ENCODE measurements around the gene ST6GALNAC3. TPM values are rescaled to one million over a fixed set of nuclear protein-coding genes. Genes with fewer than 3 reads are reported as not detected.

ST6GALNAC3 gene
- total RNA-seq, 6 experiments from 2014 or later = 1.00 to 1.7 (median 1.2) TPM

DNA sequence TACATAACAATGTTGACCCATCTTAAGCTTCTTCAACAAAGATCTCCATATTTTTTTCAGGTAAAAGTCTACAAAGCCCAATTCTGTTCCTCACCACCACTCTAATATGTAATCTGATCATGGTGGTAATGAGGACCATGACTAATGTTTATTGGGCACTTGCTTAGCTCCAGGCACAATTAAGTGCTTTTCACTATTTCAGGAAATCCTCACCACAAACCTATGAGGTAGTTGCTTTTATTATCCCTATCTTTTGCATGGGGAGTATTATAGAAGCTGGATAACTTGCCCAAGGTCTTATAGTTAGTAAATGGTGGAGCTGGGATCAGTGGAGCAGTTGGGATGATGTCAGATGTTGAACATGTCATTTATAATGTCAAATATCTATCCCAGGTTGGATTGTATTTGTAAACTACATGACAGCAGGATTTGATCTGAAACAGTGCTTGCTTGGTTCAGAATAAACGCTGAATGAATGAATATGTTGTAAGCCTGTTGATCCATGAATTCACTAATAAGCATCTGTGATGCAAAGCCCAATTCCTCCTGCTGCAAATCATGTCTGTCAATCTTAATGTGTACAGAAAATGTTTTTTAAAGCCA lies 509.4 kb downstream of the ST6GALNAC3 start:
- TF ChIP-seq, protein P1, sequence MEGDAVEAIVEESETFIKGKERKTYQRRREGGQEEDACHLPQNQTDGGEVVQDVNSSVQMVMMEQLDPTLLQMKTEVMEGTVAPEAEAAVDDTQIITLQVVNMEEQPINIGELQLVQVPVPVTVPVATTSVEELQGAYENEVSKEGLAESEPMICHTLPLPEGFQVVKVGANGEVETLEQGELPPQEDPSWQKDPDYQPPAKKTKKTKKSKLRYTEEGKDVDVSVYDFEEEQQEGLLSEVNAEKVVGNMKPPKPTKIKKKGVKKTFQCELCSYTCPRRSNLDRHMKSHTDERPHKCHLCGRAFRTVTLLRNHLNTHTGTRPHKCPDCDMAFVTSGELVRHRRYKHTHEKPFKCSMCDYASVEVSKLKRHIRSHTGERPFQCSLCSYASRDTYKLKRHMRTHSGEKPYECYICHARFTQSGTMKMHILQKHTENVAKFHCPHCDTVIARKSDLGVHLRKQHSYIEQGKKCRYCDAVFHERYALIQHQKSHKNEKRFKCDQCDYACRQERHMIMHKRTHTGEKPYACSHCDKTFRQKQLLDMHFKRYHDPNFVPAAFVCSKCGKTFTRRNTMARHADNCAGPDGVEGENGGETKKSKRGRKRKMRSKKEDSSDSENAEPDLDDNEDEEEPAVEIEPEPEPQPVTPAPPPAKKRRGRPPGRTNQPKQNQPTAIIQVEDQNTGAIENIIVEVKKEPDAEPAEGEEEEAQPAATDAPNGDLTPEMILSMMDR (IDR thresholded peaks at IDR 0.05) = no peak
- no peaks in the 10 kb centered on the region for H3K27me3 Mint-ChIP-seq (ENCODE audit: insufficient read depth)
- no peak for DNase-seq
- H3K4me1 Mint-ChIP-seq (ENCODE audit: low read depth) = no peaks in the 10 kb centered on the region
- H3K4me3 Mint-ChIP-seq = no peak overlapping the region
- H3K27ac Mint-ChIP-seq = no peak overlapping the region
- H3K9me3 Mint-ChIP-seq = peaks cover 13% of the 10 kb centered on the region
- no peaks in the 10 kb centered on the region for H3K36me3 Mint-ChIP-seq (ENCODE audit: low read depth)

- Mint-ChIP-seq H3K27ac (no peak overlapping the region), H3K27me3 (ENCODE audit: insufficient read depth) (no peaks in the 10 kb centered on the region), H3K4me1 (ENCODE audit: low read depth) (no peaks in the 10 kb centered on the region), H3K36me3 (ENCODE audit: low read depth) (no peaks in the 10 kb centered on the region), H3K4me3 (no peak overlapping the region), H3K9me3 (peaks cover 23% of the 10 kb centered on the region)
- no peak for DNase-seq
- TF ChIP-seq, protein P1 (IDR thresholded peaks at IDR 0.05) = no peak
Measured at GRCh38 chr1:76585980-76586674, 511.6 kb downstream of the ST6GALNAC3 start.

DNA sequence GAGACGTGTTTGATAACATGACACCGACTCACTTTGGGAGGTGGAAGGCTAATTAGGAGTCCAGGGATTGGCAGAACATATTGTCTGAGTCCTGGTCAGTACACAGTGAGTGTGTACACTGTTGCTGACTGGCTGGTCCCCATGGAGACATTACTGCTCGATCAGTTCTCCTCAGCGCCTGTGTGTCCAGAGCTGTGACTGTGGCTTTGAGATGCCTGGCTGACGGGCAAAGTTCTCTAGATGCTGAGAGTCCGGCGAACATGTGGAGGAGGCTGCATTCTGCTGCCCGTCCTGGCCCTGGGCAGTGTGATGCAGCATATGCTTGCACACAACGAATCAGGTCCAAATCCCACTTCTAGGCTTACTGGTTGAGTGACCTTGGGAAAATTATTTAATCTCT lies 512.7 kb downstream of the ST6GALNAC3 start:
- DNase-seq = no peak
- H3K9me3 Mint-ChIP-seq = peaks cover 27% of the 10 kb centered on the region
- no peaks in the 10 kb centered on the region for H3K27me3 Mint-ChIP-seq (ENCODE audit: insufficient read depth)
- no peak overlapping the region for H3K27ac Mint-ChIP-seq
- TF ChIP-seq, protein P1 (IDR thresholded peaks at IDR 0.05) = no peak
- H3K4me3 Mint-ChIP-seq = no peak overlapping the region
- H3K4me1 Mint-ChIP-seq (ENCODE audit: low read depth) = no peaks in the 10 kb centered on the region
- no peaks in the 10 kb centered on the region for H3K36me3 Mint-ChIP-seq (ENCODE audit: low read depth)

DNA sequence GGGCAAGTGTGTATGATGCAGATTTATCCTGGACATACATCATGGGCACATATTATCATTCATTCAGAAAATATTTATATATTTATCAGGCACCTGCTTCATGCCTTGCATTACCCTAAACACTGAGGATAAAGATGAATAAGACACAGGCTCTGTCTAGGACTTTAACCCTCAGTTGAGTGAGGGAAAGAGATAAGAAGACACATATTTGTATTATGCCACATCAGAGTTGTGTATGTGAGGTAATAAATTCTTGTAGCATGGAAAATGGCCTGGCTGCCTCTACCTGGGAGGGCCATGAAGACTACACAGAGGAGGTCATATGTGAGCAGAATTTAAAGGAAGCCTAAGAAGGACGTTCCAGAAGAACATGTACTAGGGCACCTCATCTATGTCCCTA lies 516.9 kb downstream of the ST6GALNAC3 start:
- TF ChIP-seq, protein P1 (IDR thresholded peaks at IDR 0.05) = no peak
- Mint-ChIP-seq H3K27me3 (ENCODE audit: insufficient read depth) (no peaks in the 10 kb centered on the region), H3K4me1 (ENCODE audit: low read depth) (no peaks in the 10 kb centered on the region), H3K27ac (no peak overlapping the region), H3K9me3 (peaks cover 19% of the 10 kb centered on the region), H3K4me3 (no peak overlapping the region), H3K36me3 (ENCODE audit: low read depth) (no peaks in the 10 kb centered on the region)
- DNase-seq = no peak

- Mint-ChIP-seq H3K27me3 (ENCODE audit: insufficient read depth) (no peaks in the 10 kb centered on the region), H3K4me3 (no peak overlapping the region), H3K36me3 (ENCODE audit: low read depth) (no peaks in the 10 kb centered on the region), H3K27ac (no peak overlapping the region), H3K4me1 (ENCODE audit: low read depth) (no peaks in the 10 kb centered on the region), H3K9me3 (peaks cover 19% of the 10 kb centered on the region)
- TF ChIP-seq, protein P1 (IDR thresholded peaks at IDR 0.05) = no peak
- DNase-seq = no peak
Measured at GRCh38 chr1:76591963-76592362, 517.4 kb downstream of the ST6GALNAC3 start.

Measured in HFFc6 (cell line).